GM18505 (cell line): ENCODE data around the gene THAP4.
"Not testable (repeated sequence)": the region's sequence is repeated elsewhere in the genome, so short reads cannot be mapped to it uniquely, and the experiment has no call there.

Experiments used
- ATAC-seq: cut with Tn5 transposase; IDR thresholded peaks from one replicate; pipeline ENCODE4 v1.9.1; 2021; ENCODE audit not compliant: unreplicated experiment
- POLR2A ChIP-seq: IDR thresholded peaks from 4 replicates; pipeline ENCODE4 v1.6.1; 2011; ENCODE audit warnings: borderline replicate concordance; ENCODE audit not compliant: insufficient read depth, insufficient read length; ENCODE audit errors: extremely low read depth

The THAP4 gene

DNA sequence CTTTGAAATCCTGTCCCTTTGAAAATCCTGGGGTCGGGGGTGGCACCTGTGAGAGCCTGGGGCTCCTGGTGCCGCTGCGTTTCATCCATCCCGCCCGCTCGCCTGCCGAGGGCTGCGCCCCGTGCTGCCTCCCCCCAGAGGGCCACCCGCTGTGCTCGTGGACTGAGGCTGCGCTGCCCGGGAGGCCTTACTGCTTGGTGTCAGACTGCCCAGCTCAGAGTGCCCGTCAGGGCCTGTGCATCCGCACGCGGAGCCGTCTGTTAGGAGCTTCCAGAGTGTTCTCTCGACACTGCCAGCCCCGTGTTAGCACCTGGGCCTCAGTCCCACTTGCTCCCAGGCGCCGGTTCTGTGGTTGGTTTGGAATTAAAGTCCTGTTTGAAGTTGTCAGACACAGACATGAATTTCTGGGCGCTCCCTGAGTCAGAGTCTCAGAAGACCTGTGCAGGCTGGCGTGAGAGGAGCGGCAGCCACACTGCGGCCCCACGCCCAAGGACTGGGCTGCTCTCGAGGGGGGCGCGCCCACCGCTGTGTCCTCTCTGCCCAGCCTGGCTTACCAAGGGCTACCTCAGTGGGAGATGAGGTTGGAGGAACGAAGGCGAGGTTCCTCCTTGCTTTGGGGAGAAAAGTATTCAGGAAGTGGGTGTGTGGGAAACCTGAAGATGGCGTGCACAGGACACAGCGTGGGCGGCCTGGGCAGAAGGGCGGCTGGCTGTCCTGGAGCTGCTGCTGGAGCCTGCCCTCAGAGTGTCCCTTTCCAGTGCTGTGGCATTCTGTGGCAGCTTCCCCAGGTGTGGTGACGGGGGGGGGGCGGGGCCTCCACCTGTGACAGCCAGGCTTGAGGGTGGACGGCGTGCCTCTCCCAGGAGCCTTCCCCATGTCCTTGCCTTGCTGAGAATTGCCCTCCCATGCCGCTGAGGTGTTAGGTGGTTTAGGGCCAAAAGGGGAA is 35.6 kb upstream of the THAP4 start:
- no peak for TF ChIP-seq POLR2A
- no peak for ATAC-seq

DNA sequence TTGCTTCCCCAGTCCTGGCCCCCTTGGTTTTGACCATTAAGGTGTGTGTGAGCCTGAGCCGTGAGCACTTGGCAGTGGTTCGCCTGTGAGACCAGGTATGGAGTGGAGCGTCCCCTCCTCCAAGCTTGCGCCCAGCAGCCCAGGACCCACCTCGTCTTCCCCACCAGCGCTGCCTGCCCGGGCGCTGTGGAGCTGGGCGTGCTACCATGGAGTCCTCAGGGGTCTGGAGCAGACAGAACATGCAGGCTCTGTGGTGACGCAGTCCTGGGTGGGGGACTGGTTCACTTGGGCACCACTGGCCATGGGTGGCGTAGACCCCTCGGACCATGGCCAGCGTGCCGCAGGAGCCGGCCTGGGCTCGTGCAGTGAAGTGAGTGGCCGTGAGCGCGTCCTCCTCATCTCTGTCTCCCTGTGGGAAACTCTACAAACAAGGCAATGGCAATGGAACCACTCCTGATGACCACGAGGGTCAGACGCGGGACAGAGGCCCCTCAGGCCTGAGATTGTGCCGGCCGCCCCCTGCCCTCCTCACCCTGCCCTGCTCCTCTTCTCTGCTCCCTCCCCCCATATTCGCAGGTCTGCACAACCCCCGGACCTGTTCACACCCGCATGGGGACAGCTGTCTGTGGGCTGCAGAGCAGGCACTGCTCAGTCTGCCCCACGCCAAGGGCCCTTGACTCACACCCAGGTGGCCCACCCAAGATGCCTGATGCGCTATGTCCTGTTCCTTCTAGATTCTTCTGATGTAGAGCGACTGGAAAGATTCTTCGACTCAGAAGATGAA is 34.7 kb upstream of the THAP4 start:
- TF ChIP-seq POLR2A: no peak
- no peak for ATAC-seq

DNA sequence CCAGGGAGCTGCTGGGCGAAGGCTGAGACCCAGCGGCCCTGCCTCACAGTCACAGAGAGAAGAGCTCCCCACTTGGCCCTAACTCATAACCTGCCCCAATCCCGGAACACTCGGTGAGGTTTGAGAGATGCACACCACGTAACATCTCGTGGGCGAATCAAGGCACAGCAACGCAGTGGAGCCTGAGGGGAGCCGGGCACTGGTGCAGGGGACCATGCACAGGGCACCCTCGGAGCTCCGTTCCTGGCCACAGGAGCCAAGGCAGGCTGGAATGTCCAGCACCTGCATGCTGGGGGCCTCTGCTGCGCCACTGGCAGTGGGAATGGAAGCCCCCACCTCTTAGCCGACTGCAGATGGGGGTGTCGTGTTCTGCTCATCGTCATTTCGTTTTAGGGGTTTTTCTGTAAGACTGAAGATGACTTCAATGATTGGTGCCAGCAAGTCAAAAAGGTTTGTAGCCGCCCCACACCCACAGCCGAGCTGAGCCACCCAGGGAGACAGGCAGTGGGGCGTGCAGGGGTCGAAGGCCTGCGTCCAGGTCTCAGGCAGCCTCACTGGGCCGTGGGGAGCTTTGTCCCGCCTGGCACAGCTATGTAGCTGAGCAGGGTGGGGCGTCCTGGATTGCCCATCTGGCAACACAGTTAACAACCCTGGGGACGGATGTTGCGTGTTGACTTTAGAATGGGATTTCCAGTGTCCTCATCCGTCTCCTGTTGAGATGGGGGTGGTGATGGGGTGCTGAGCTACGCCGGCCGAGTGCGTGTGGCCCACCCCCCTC is 33.6 kb upstream of the THAP4 start:
- TF ChIP-seq POLR2A: no peak
- ATAC-seq: no peak

DNA sequence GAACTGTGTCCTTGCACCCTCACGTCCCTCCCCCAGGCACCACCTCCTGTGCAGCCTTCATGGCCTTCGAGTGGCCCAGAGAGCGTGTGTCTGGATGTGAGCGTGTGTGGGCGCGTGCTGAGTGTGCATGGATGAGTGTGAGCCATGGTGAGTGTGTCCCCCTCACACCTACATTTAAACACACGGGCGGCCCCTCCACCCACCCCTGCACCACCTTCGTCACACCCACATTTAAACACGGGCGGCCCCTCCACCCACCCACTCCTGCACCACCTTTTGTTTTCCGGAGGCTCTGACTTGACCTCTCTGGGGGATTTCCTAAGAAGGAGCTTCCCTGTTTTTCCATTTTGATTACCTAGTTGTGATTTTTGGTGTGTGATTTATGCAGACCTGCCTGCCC is 31.9 kb upstream of the THAP4 start:
- ATAC-seq: no peak
- no peak for TF ChIP-seq POLR2A

DNA sequence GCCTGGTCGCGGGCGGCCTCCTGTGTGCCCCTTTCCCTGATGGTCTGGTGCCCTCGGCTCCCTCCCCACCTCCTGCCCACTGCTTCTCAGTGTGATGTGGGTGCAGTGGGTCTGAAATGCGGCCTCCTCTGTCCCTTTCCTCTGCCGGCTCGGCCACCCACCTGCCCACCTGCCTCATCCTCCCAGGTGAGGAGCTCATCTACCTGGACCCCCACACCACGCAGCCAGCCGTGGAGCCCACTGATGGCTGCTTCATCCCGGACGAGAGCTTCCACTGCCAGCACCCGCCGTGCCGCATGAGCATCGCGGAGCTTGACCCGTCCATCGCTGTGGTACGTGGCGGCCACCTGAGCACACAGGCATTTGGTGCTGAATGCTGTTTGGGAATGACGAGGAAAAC is 31.4 kb upstream of the THAP4 start:
- no peak for ATAC-seq
- TF ChIP-seq POLR2A: no peak

DNA sequence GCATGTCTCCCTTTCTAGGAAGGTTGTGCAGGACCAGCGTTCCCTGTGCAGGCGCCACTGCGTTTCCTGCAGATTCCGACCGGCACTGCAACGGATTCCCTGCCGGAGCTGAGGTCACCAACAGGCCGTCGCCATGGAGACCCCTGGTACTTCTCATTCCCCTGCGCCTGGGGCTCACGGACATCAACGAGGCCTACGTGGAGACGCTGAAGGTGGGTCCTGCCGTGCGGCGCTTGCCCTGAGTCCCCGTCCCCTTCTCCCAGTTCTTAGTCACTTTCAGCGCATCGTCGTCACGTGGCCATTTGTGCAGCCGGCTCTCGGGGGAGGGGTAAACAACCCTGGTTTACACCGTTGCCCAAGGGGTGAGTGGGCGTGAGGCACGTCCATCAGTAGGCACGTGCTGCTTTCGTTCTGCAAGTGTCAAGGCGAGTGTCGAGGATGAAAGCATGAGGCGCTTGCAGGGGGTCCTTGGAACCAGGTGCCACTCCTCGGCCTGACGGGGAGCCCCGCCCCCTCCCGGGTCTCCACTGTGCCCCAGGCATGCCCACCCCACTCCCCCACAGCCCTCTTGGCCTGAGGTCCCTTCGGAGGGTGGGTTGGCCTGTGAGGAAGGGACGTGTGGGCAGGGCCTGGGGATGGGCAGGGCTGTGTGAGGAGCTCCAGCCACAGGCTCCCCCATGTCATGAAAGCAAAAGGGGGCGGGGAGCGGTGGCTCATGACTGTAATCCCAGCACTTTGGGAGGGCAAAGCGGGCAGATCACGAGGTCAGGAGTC is 29.9 kb upstream of the THAP4 start:
- no peak for TF ChIP-seq POLR2A

DNA sequence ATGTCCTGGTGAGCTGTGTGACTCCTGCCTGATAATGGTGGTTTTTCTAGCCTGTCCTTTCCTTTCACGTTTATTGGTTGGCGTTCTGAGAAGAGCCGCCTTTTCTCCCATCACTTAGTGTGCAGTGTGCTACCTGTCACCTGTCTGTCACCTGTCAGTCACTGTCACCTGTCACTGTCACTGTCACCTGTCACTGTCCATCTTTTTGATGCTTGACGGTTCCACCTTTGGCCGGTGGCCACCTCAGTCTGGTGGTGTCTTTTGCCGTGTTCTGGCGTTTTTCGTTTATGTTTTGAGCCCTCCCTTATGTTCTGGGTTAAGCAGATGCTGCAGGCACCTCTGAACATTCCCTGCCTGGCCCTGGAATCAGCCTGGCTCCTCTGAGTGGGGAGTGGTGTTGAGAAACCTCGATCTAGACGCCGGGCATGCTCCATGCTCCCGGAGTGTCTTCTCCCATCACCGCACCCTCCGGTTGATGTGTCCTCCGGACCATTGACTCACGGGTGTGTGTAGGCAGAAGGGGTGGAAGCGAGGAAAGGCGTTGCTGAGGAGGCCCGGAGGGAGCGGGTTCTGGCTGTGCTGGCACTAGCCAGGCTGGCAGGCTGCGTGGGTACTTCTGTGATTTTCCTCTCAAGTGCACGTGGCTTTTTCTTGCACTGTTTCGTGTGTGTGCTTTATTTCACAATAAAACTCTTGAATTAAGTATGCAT is 28.9 kb upstream of the THAP4 start:
- no peak for TF ChIP-seq POLR2A
- ATAC-seq: no peak

More for the DNA sequence above, 29.9 kb upstream of the THAP4 start:
- no peak for ATAC-seq

DNA sequence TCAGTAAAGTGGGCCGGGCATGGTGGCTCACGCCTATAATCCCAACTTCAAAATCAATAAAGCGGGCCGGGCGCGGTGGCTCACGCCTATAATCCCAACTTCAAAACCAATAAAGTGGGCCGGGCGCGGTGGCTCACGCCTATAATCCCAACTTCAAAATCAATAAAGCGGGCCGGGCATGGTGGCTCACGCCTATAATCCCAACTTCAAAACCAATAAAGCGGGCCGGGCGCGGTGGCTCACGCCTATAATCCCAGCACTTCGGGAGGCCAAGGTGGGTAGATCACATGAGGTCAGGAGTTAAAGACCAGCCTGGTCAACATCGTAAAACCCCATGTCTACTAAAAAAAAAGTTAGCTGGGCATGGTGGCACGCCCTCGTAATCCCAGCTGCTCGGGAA is 25.8 kb upstream of the THAP4 start:
- not testable (repeated sequence) for ATAC-seq

DNA sequence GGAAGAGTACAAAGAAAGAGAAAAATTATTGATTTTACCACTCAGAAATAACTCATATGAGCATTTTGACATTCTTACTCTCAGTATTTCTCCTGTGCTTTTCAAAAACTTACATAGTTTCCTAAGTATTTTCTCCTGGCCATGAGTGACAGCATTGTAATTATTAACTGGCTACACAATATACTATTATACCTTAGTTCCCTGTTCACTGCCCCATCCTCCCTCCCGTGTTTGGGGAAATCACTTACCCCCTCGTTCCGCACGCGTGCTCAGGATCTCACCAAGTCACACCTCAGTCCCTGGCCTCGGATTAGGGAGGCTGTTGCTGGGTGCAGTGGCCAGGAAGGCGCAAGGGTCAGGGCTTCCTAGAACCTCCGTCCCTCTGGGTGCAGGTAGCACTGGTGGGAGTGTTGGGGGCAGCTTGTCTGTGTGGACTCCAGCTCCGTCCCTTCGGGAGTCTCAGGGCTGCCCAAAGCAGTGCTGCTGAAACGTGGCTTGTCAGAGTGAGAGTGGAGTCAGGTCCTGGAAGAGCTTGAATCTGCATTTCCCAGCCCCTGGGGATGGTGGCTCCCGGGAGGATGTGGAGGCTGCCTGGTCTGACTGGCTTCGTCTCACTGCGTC is 23.7 kb upstream of the THAP4 start:
- no peak for TF ChIP-seq POLR2A
- ATAC-seq: no peak

DNA sequence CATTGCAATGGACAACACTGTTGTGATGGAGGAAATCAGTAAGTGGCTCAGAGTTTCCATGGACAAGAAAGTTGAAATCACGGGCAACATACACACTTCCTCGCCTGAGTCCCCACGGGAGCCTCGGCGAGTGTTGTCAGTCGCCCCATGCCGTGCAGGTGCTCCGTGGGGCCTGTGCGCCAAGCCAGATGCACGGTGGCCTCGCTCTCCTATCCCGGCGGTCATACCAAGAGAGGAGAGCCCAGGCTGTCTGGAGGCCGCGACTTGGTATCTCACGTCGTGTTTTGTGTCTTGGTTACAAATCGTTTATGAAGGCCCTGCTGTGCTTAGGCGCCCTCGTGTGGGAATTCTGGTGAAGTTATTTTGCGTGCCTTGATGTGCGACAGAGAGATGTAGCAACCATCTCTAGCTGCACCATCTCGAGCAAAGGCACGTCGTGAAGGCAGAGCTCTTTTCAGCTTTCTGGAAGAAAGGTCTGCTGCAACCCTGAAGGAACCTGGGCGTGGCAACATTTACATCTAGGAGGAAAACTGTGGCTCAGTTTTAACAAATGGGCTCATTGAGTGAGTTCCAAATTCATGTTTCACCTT is 22.3 kb upstream of the THAP4 start:
- TF ChIP-seq POLR2A: no peak

DNA sequence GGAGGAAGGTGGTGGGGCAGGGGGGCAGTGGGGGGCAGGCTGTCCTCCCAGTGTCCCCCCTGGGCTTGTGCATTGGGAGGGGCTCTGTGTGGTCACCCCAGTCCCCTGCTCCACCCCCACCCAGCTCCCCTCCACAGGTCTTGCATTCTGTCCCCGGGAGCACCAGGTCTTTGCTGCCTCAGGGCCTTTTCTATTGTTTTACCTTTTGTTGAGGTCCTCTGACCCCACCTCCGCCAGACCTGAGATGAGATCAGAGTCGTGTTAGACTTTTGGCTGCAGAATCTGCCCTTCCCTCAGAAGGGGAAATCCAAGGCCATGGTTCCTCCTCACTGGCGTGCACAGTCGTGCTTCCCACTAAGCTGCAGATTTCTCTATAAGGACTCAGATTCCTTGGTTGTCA is 21.3 kb upstream of the THAP4 start:
- ATAC-seq: no peak
- TF ChIP-seq POLR2A: no peak

More for the DNA sequence above, 22.3 kb upstream of the THAP4 start:
- ATAC-seq: no peak
